ENCODE data around the gene TRIO. TPM values are rescaled to one million over a fixed set of nuclear protein-coding genes. Genes with fewer than 3 reads are reported as not detected.

TRIO gene
- 32.7 and 57.1 TPM in 2 replicates for total RNA-seq

GRCh38 chr5:14142827-14143545 lies at the start of gene TRIO:
Gene TRIO, plus strand, starts transcription at chr5:14143342. Its CDS starts 384 bp downstream, at chr5:14143726.

Other genes starting within 250 kb of the TRIO start
- 0.42 and 2.2 TPM in 2 replicates for gene DNAH5, start 198.7 kb upstream of the TRIO start, total RNA-seq

All from airway epithelial cell (primary cell).